Osteocyte (in vitro differentiated cells): ENCODE measurements around the gene PPP1R12A. TPM values are rescaled to one million over a fixed set of nuclear protein-coding genes. Genes with fewer than 3 reads are reported as not detected.

Experiments
- DNase-seq: peaks from one replicate; pipeline ENCODE4 v3.0.0; 2021; ENCODE audit warnings: mixed read lengths; ENCODE audit not compliant: unreplicated experiment; ENCODE audit errors: extremely low spot score
- H3K27ac Mint-ChIP-seq: one replicate; pipeline ENCODE4 v1.8.0; 2021; ENCODE audit warnings: mild to moderate bottlenecking, mixed read lengths; ENCODE audit not compliant: unreplicated experiment
- H3K27me3 Mint-ChIP-seq: one replicate; pipeline ENCODE4 v1.8.0; 2021; ENCODE audit warnings: mixed read lengths; ENCODE audit not compliant: unreplicated experiment
- H3K36me3 Mint-ChIP-seq: one replicate; pipeline ENCODE4 v1.8.0; 2021; ENCODE audit warnings: mixed read lengths; ENCODE audit not compliant: unreplicated experiment
- H3K4me1 Mint-ChIP-seq: one replicate; pipeline ENCODE4 v1.8.0; 2021; ENCODE audit warnings: mixed read lengths; ENCODE audit not compliant: unreplicated experiment
- H3K4me3 Mint-ChIP-seq: one replicate; pipeline ENCODE4 v1.8.0; 2021; ENCODE audit warnings: mild to moderate bottlenecking, moderate library complexity, mixed read lengths; ENCODE audit not compliant: unreplicated experiment
- H3K9me3 Mint-ChIP-seq: one replicate; pipeline ENCODE4 v1.8.0; 2021; ENCODE audit warnings: mixed read lengths; ENCODE audit not compliant: unreplicated experiment
- CTCF ChIP-seq: fragments of 200-600 bp; sonication (generic); IDR thresholded peaks from 2 replicates; pipeline ENCODE4 v1.5.0; 2021; ENCODE audit warnings: antibody characterized with exemption, mild to moderate bottlenecking, moderate library complexity
- total RNA-seq: library from RNA; stranded (reverse); gene quantifications from 2 replicates; pipeline ENCODE4 v1.2.1, GENCODE V29; 2021

Gene PPP1R12A
- total RNA-seq, 1 donor from 2014 or later, result 116 TPM

GRCh38 chr12:79834712-79835376, 100.1 kb downstream of the PPP1R12A start:
- Mint-ChIP-seq H3K4me3 (no peak overlapping the region), H3K27me3 (no peaks in the 10 kb centered on the region), H3K27ac (peak overlapping the region; percentile 27), H3K36me3 (peaks cover 40% of the 10 kb centered on the region), H3K4me1 (peaks cover 42% of the 10 kb centered on the region), H3K9me3 (peaks cover 8% of the 10 kb centered on the region)
- no peak for TF ChIP-seq CTCF
- DNase-seq, result no peak

GRCh38 chr12:79830440-79830839, 104.5 kb downstream of the PPP1R12A start:
- Mint-ChIP-seq H3K36me3 (peaks cover 32% of the 10 kb centered on the region), H3K4me1 (peaks cover 36% of the 10 kb centered on the region), H3K27ac (no peak overlapping the region), H3K27me3 (no peaks in the 10 kb centered on the region), H3K9me3 (no peaks in the 10 kb centered on the region), H3K4me3 (no peak overlapping the region)
- no peak for TF ChIP-seq CTCF
- no peak for DNase-seq

GRCh38 chr12:79828924-79829323, 106.0 kb downstream of the PPP1R12A start:
- no peak for TF ChIP-seq CTCF
- peaks cover 27% of the 10 kb centered on the region for H3K36me3 Mint-ChIP-seq
- H3K9me3 Mint-ChIP-seq, result no peaks in the 10 kb centered on the region
- H3K4me1 Mint-ChIP-seq, result peaks cover 31% of the 10 kb centered on the region
- H3K4me3 Mint-ChIP-seq, result no peak overlapping the region
- H3K27me3 Mint-ChIP-seq, result no peaks in the 10 kb centered on the region
- no peak for DNase-seq
- no peak overlapping the region for H3K27ac Mint-ChIP-seq

GRCh38 chr12:79827484-79827883, 107.4 kb downstream of the PPP1R12A start:
- H3K9me3 Mint-ChIP-seq, result no peaks in the 10 kb centered on the region
- no peaks in the 10 kb centered on the region for H3K27me3 Mint-ChIP-seq
- H3K36me3 Mint-ChIP-seq, result peaks cover 30% of the 10 kb centered on the region
- H3K4me1 Mint-ChIP-seq, result peaks cover 19% of the 10 kb centered on the region
- no peak overlapping the region for H3K4me3 Mint-ChIP-seq
- no peak for DNase-seq
- no peak overlapping the region for H3K27ac Mint-ChIP-seq
- TF ChIP-seq CTCF, result no peak

- Mint-ChIP-seq H3K9me3 (no peaks in the 10 kb centered on the region), H3K4me3 (no peak overlapping the region), H3K4me1 (peaks cover 14% of the 10 kb centered on the region), H3K27ac (no peak overlapping the region), H3K27me3 (no peaks in the 10 kb centered on the region), H3K36me3 (peaks cover 31% of the 10 kb centered on the region)
- no peak for DNase-seq
- TF ChIP-seq CTCF, result no peak
These were observed 108.4 kb downstream of the PPP1R12A start for GRCh38 chr12:79826267-79827128.
